HG02884 (cell line): ENCODE measurements around the gene B3GNT9.

ENCODE experiments used
- ATAC-seq: cut with Tn5 transposase; IDR thresholded peaks from one replicate; pipeline ENCODE4 v1.9.1; 2021; ENCODE audit warnings: mild to moderate bottlenecking, moderate library complexity; ENCODE audit not compliant: unreplicated experiment

Gene B3GNT9

DNA sequence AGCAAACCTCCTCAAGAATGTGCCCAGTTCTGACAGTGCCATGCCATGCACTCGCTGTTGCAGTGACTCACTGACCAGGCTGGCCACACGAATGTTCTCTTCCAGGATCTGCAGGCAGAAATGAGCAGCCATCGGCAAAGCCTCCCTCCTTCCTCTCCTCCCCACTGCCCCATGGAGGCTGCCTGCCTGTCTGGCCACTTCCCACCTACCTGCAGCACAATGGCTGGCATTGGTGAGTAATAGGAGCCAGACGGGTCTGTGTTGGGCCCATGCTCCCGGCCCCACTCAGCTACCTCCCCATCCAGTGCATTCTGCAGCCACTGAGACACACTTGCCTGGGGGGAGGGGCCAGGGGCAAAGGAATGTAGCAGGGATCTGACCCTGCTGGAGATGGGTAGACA lies 35.8 kb upstream of the B3GNT9 start:
- ATAC-seq, result no peak

DNA sequence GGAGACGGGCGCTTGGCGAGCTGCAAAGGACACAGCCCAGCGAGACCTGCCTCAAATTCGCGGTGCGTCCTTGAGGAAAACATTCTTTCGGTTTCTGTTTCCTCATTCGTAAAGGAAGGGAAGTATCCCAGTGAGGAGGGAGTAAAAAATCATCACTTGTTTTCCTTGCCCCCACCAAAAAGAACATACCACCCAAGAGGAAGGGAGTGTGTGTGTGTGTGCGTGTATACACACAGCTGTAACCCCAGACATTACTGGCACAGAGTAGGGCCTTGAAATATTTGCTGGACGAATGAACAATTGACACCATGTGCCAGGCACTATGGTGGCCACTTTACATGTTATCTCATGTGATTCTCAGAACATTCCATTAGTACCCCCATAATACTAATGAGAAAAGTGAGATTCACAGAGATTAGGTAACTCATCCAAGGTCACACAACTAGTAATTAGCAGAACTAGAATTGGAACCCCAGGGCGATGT lies 34.9 kb upstream of the B3GNT9 start:
- ATAC-seq, result no peak

DNA sequence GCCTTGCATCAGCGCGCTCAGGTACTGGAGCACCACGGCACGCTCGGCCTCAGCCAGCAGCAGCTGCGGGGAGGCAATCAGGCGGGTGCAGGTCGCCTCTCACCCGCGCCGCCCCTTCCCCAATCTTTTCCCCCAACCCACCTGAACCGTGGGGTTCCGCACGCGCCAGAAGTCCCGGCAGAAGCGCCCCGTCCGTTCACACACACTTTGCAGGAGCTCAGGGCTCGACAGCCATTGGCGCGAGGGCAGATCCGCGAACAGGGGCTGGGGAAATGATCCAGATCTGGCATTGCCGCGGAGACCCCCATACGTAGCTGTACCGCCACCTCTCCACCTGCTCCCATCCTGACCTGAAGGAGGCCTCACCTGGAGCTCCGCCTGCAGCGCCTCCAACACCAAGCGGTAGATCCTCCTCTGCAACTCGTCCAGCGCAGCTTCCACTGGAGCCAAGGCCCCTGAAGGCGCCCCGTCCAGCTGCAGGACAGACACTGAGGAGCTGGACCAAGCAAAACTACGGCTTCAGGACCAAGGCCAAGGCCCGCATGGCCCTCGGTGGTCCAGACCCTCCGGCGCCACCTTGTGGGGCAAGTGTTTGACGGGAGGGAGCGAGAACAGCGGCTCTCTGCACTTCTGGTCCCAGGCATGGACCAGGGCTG lies 34.3 kb upstream of the B3GNT9 start:
- no peak for ATAC-seq

DNA sequence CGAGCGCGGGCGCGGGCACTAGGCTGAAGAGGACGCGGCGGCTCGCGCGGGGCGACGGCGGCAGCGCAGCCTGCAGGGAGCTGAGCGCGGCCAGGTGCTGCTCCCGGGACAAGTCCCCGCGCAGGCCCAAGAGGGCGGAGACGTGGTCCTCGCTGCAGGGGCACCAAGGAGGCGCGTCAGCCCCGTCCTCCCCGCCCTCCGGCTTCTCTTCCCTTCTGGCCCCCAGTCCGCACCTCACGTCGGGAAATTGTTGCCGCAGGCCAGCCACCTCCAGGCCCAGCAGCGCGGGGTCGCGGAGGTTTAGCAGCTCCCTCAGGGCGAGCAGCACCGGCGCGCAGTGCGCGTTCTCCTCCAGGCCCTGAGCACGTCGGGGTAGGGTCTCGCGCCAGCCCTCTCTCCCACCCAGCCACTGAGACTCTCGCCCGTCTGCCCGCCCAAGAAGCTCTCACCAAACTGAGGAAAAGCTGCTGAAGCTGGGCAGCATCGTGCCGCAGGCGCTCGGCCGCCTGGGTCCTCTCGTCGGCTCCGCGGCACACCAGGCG lies 33.7 kb upstream of the B3GNT9 start:
- ATAC-seq, result no peak

DNA sequence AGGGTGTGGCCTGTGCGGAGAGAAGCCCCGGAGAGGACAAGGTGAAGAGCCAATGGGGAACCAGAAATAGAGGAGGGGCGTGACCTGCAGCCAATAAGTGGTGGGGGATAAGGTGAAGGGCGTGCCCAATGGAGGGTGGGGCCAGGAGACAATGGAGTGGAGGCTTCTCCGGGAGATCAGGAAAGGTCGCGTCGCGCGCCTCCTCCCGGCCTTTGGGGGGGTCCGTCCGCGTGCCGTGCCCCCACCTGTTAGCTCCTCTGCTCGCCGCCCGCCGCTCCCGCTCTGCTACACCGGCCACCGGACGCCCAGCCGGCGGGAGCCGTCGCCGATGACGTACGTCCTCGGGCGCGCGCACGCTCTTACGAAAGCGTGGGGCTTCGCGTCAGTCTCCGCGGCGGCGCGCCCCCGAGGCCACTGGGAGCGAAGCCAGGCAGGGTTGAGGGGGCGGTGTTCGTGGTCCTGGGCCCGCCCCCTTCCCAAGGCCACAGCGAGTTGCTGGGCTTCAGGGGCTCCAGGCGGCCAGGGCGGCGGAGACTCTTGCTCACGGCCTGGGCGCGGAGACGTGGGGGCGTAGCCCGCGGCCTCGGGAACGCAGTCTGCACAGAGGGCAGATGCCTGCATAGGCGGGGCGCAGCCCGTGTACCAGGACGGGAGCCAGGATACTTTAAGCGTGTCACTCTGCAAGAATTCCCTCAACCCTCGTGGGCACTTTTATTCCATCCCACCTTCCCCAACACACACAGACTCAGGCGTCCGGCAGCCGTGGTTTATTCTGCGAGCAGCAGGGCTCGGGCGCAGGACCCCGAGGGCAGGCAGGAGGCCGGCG lies 33.0 kb upstream of the B3GNT9 start, which contains the start of gene MATCAP1:
Gene MATCAP1, minus strand, starts transcription at position 337 of the 826 bp plus-strand sequence. CDS start 3,353 bp downstream, outside the sequence.
- ATAC-seq, result peak; percentile 92

DNA sequence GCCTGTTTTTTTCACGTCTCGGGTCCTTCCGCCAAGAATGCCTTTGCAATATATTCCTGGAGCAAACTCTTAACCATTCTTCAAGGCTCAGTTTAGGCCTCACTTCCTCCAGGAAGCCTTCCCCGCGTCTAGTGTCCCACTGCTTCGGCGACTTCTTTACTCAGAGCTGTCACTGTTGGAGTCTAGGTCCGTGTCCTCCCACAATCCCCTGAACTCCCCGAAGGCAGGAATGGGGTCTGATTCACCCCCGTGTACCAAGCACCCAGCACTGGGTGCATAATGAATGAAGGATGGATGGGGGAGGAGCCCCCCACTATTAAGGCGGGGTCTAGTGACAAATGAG lies 32.5 kb upstream of the B3GNT9 start:
- no peak for ATAC-seq

DNA sequence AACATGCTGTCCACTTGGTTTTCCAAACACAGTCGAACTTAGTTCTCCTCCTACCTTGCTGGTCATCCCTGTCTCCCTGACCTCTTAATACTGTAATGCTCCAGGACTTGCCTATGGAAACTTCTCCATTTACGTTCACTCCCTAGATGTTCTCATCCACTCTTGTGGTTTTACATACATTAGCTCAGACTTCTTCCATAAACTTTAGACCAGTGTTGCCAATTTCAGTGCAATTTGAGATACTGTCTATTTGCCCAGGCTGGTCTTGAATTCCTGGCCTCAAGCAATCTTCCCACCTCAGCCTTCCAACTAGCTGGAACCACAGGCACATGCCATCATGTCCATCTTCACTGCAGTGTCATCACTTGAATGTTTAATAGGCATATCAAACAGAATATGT lies 31.5 kb upstream of the B3GNT9 start:
- ATAC-seq, result no peak

DNA sequence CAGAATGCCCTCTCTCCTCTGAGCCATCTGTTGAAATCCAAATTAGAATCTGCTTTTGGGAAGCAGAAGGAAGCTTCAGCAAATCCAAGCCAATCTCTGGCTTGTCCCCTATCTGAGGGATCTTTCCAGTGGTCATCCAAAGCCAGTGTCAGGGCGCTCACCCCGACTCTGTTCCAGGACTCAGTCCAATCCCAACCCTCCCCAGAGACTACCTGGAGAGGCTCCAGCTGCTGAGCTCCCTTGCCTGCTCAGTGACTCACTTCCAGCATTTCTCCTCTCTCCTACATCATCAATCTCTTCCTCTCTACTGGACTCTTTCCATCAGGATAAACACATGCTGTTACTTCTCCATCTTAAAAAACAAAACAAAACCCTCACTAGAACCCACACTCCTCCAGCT lies 30.5 kb upstream of the B3GNT9 start:
- no peak for ATAC-seq

DNA sequence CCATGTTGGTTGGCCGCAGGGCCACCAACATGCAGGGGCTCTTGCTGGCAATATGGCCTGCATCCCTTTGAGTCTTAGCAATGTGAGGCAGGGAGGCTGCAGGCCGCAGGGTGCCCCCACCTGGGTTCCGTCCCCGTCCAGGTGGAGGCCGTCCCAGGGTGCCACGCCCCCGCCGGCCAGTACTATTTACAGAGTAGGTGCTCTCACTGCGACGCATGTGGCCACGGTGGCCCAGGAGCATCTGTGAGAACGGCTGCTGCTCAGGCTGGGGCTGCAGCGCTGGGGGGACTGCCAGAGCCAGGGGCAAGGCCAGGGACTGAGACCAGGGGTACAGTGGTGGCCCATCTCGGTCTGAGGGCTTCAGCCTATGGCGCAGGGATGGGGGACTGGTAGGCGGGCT lies 29.4 kb upstream of the B3GNT9 start:
- no peak for ATAC-seq

DNA sequence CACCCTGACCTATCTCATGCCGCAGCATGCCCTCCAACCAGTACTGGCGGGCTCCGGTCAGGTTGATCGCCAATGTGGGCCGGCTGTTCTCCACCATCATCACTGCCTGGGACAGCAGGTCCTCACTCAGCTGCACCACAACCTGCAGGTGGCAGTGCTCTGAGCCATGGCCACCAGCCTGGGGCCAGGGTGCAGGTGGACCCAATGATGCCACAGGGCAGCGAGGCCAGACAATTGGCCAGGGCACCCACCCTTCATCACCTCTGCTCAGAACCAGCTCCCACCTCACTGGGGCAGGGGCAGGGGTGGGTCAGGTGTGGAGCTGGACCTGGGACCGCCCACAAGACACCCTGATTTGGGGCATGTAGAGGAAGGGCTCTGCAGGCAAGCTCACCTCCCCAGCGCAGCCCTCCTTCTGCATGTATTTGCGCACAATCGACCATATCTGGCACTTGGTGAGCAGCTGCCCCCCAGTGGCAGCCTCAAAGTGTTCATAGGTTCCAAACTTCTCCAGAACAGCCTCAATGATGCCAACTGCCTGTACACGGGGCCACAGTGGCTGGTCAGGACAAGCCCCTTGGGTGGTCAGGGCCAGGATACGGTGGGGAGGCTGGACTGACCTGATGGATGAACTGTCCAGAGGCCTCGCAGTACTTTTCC lies 28.8 kb upstream of the B3GNT9 start:
- ATAC-seq, result no peak

DNA sequence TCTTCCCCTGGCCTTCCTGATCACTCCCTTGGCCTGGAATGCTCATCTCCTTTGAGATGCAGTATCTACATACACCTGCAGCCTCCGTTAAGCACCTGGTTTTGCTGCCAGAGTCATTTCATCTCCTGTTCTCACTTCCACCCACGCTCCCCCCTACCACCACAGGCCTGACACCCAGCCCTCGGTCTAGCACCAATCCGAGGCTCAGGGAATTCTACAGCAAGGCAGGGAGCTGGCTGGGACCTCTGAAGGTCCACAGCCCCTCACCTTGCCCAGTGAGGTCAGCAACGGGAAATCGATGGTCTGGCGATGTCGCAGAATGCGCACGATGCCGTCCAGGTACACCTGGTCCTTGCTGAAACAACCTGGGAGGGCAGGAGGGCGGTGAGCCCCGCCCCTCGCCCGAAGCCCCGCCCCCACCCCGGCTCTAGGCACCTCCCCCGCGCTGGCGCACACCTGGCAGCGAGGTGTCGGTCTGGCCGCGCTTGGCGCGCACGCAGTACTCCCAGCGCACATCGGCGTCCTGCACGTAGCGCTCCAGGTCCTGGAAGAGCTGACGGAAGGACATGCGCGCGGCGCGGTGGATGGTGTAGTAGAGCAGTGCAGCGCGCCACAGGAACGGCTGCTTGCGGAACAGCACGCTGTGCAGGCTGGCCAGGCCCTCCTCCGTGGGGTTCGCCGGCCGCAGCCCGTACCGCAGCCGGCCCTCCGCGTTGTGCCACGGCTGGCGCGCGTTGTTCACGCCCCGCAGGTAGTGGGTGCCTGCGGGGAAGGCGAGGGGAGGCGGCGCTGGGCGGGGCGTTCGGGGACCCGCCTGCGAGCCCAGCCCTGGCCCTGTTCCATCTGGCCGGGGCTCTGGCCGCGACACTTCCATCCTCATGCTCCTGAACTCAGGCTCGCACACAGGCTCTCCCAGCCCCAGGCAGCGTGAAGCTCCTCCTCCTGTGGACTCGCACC lies 27.2 kb upstream of the B3GNT9 start:
- ATAC-seq, result no peak

DNA sequence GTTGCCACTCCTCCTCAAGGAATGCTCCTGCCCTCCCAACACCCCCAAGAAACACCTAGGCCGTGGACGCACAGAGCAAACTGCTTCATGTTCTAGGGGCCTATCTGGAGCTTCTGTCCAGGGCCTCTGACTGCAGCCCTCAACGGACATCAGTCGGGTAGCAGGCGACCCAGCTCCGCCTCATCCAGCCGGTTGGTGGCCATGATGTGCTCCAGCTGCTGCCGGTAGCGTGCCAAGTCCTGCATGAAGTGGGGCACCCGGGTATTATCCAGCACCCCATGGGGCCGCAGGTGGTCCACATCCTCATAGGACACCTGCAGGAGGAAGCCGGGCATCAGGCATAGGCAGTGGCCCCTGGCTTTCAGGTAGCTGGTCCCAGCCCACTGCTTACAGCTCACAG lies 25.9 kb upstream of the B3GNT9 start:
- no peak for ATAC-seq

DNA sequence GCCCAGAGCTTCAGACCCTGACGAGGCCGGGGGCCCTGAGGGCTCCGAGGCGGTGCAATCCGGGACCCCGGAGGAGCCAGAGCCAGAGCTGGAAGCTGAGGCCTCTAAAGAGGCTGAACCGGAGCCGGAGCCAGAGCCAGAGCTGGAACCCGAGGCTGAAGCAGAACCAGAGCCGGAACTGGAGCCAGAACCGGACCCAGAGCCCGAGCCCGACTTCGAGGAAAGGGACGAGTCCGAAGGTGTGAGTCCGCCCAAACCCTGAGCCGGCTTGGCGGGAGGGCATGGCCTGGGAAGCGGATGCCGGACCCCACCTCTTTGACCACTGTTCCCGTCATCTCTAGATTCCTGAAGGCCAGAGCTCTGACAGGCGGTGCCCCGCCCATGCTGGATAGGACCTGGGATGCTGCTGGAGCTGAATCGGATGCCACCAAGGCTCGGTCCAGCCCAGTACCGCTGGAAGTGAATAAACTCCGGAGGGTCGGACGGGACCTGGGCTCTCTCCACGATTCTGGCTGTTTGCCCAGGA lies 24.0 kb upstream of the B3GNT9 start:
- ATAC-seq, result no peak

DNA sequence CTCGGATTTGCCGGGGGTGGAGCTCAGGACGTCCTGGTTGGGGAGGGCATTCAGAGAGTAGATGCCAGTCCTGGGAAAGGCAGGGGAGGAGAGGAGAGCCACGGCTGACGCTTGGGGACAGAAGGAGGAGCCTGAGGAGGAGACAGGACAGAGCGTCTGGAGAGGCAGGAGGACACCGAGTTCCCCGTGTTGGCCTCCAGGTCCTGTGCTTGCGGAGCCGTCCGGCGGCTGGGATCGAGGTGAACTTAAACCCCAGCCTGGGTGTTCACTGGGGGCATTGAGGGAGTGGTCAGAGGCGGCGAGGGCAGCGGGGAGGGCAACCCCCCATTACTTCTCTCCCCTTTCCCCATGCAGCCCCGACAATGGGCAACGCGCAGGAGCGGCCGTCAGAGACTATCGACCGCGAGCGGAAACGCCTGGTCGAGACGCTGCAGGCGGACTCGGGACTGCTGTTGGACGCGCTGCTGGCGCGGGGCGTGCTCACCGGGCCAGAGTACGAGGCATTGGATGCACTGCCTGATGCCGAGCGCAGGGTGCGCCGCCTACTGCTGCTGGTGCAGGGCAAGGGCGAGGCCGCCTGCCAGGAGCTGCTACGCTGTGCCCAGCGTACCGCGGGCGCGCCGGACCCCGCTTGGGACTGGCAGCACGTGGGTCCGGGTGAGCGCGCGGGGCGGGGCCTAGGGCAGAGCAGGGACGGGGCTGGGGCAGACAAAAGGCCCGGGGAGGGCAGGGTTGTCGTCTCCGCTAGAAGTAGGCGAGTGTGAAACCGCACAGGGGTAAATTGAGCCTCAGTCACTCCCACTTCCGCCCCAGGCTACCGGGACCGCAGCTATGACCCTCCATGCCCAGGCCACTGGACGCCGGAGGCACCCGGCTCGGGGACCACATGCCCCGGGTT lies 23.3 kb upstream of the B3GNT9 start:
- no peak for ATAC-seq

DNA sequence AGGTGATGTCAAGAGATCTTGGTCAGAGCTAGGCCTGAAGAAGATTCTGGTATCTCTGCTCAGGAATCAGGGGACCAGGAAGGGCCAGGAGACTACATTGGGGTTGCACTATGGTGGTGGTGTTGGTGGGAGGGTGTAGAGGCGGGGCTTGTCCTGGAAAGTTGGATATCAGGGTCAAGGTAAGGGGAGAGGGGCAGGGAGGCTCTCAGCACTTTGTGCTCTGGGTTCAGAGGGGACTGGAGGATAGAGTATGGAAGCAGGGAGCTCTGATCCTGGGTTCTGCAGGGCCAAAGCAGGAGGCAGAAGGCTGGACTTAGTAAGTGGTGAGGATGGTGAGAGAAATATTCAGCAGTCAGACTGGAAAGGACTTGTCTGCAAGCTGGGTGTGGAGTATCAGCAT lies 22.5 kb upstream of the B3GNT9 start:
- ATAC-seq, result no peak

DNA sequence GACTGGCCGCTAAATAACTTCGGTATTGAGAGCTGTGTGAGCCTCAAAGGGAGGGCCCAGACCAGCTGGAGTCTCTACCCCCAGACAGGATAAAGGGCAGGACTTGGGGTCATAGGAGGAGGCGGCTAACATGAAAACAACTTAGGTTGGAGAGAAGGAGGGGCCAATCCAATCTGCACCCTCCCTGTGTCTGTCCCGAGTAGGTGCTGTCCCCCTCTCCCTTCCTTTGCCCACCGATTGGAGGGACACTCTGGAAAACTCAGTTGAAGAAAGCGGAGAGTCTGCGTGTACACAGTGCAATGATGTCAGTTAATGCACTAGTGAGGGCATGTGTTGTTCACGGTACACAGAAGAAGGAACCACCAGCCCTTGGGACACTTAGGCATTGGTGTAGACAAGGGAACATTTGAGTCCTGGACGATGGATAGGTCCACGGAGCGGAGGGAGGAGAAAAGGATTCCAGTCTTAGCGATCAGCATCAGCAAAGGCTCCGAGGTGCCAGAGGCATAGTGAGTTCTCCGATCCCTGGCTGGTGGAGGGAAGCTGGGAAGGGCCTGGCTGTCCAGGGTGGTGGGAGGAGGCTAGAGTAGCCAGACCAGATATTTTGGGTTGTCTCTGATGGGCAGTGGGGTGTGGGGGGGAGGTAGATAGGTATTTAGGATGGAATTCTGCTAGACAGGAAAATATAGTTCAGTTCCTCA lies 20.3 kb upstream of the B3GNT9 start:
- no peak for ATAC-seq

DNA sequence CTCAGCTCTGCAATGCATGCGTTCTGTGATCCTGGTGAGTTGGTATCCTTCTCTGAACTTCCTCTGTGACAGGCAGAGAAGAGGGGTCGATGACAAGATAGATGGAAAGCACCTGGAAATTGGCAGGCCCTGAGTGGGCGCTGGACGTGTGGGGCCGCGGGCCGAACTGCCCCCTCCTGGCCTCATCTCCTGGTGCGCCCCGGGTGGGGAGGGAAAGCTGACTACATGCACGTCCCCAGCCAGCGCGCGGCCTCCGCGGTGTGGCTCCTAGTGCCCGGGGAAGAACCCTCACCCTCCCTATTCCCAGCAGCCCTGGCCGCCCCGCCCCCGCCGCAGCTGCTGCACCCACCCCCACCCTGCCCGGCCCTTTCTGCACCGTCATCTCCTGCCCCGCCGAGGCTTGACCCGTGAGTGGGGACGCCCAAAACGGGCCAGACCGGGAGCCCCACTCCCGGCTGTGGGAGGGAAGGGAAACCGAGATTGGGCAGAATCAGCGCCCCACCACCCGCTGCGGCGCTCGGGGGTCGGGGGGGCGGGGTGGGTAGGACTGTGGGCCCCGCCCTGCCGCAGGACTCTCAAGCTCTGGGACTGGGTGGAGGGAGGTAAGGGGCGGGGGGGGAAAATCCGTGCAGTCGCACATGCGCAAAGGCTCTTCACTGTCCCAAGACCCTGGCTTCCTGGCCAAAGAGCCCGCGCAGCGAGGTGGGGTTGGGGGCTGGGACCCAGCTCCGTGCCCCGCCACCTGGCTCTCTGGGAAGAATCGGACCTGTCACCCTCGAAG lies 19.6 kb upstream of the B3GNT9 start, which contains the start of gene NOL3:
Gene NOL3, plus strand, starts transcription at position 371 of the 781 bp plus-strand sequence.
- ATAC-seq, result peak; percentile 40
